ENCODE measurements around the gene ARL14EPL. TPM values are rescaled to one million over a fixed set of nuclear protein-coding genes. Genes with fewer than 3 reads are reported as not detected.

ARL14EPL gene
- total RNA-seq, 1 donor from 2014 or later: not detected

- H3K9me3 ChIP-seq: no peaks in the 10 kb centered on the region
- no peak overlapping the region for H3K4me3 ChIP-seq
- H3K27ac ChIP-seq: no peak overlapping the region
- intact Hi-C loops (cut with DNase I): loop anchor here (10.0 kb wide), 1 partner anchor 153 kb away; no protein-coding TSS in a partner anchor
- H3K4me1 ChIP-seq: no peaks in the 10 kb centered on the region
- no peak for TF ChIP-seq CTCF (IDR thresholded peaks at IDR 0.05)
- H3K36me3 ChIP-seq: no peaks in the 10 kb centered on the region
- no peaks in the 10 kb centered on the region for H3K27me3 ChIP-seq
- DNase-seq (ENCODE audit: low spot score in 2 of 2): no peak
These were observed 5.1 kb downstream of the ARL14EPL start for GRCh38 chr5:116037236-116037822.

- Histone ChIP-seq H3K27ac (no peak overlapping the region), H3K4me3 (no peak overlapping the region), H3K9me3 (no peaks in the 10 kb centered on the region), H3K4me1 (no peaks in the 10 kb centered on the region), H3K36me3 (no peaks in the 10 kb centered on the region), H3K27me3 (no peaks in the 10 kb centered on the region)
- no peak for TF ChIP-seq CTCF (IDR thresholded peaks at IDR 0.05)
- intact Hi-C loops (cut with DNase I): loop anchor here (10.0 kb wide), 1 partner anchor 154 kb away; no protein-coding TSS in a partner anchor
- no peak for DNase-seq (ENCODE audit: low spot score in 2 of 2)
These were observed 6.5 kb downstream of the ARL14EPL start for GRCh38 chr5:116038817-116039216.

- Histone ChIP-seq H3K9me3 (no peaks in the 10 kb centered on the region), H3K27ac (no peak overlapping the region), H3K27me3 (no peaks in the 10 kb centered on the region), H3K4me1 (no peaks in the 10 kb centered on the region), H3K4me3 (no peak overlapping the region), H3K36me3 (no peaks in the 10 kb centered on the region)
- no peak for DNase-seq (ENCODE audit: low spot score in 2 of 2)
- no peak for TF ChIP-seq CTCF (IDR thresholded peaks at IDR 0.05)
- intact Hi-C loops (cut with DNase I): no loop called here
These were observed 10.1 kb downstream of the ARL14EPL start for GRCh38 chr5:116042375-116042774.

- Histone ChIP-seq H3K9me3 (no peaks in the 10 kb centered on the region), H3K27me3 (no peaks in the 10 kb centered on the region), H3K36me3 (no peaks in the 10 kb centered on the region), H3K4me1 (no peaks in the 10 kb centered on the region), H3K4me3 (no peak overlapping the region), H3K27ac (no peak overlapping the region)
- DNase-seq (ENCODE audit: low spot score in 2 of 2): no peak
- TF ChIP-seq CTCF (IDR thresholded peaks at IDR 0.05): no peak
- intact Hi-C loops (cut with DNase I): no loop called here
These were observed 11.8 kb downstream of the ARL14EPL start for GRCh38 chr5:116044073-116044472.

GRCh38 chr5:116045821-116046220 is 13.5 kb downstream of the ARL14EPL start:
- intact Hi-C loops (cut with DNase I): no loop called here
- H3K4me3 ChIP-seq: no peak overlapping the region
- no peaks in the 10 kb centered on the region for H3K27me3 ChIP-seq
- H3K36me3 ChIP-seq: no peaks in the 10 kb centered on the region
- DNase-seq (ENCODE audit: low spot score in 2 of 2): no peak
- H3K27ac ChIP-seq: no peak overlapping the region
- no peaks in the 10 kb centered on the region for H3K4me1 ChIP-seq
- H3K9me3 ChIP-seq: no peaks in the 10 kb centered on the region
- TF ChIP-seq CTCF (IDR thresholded peaks at IDR 0.05): no peak

GRCh38 chr5:116046261-116046660 is 14.0 kb downstream of the ARL14EPL start:
- H3K9me3 ChIP-seq: no peaks in the 10 kb centered on the region
- no peak overlapping the region for H3K27ac ChIP-seq
- intact Hi-C loops (cut with DNase I): no loop called here
- DNase-seq (ENCODE audit: low spot score in 2 of 2): no peak
- H3K27me3 ChIP-seq: no peaks in the 10 kb centered on the region
- H3K4me1 ChIP-seq: no peaks in the 10 kb centered on the region
- no peak overlapping the region for H3K4me3 ChIP-seq
- no peaks in the 10 kb centered on the region for H3K36me3 ChIP-seq
- TF ChIP-seq CTCF (IDR thresholded peaks at IDR 0.05): no peak

All from ascending aorta (tissue), 2 donors.